Osteoblast (primary cell): Measurements from ENCODE around the gene XCL2. TPM values are rescaled to one million over a fixed set of nuclear protein-coding genes. Genes with fewer than 3 reads are reported as not detected.
"Not testable (repeated sequence)": the region's sequence is repeated elsewhere in the genome, so short reads cannot be mapped to it uniquely, and the experiment has no call there.

Experiments
- DNase-seq: peaks from one replicate; pipeline ENCODE4 v3.0.0; 2011; ENCODE audit warnings: low spot score, mixed read lengths; ENCODE audit not compliant: insufficient read length; ENCODE audit errors: missing footprints
- H2AFZ ChIP-seq: 2 replicates; pipeline ENCODE4 v1.6.0; 2011; ENCODE audit warnings: mild to moderate bottlenecking, low read length
- H3K27ac ChIP-seq: 2 replicates; pipeline ENCODE4 v1.5.1; 2011; ENCODE audit warnings: mild to moderate bottlenecking, low read depth, low read length, moderate library complexity
- H3K27me3 ChIP-seq: 2 replicates; pipeline ENCODE4 v1.6.0; 2012; ENCODE audit warnings: mild to moderate bottlenecking, control low read depth, inconsistent platforms, low read length, moderate library complexity; ENCODE audit not compliant: insufficient read depth
- H3K36me3 ChIP-seq: 2 replicates; pipeline ENCODE4 v1.5.1; 2011; ENCODE audit warnings: mild to moderate bottlenecking, low read length, control low read depth, moderate library complexity; ENCODE audit not compliant: insufficient read depth
- H3K4me1 ChIP-seq: 2 replicates; pipeline ENCODE4 v1.5.1; 2011; ENCODE audit warnings: mild to moderate bottlenecking, low read length, control low read depth, moderate library complexity; ENCODE audit not compliant: insufficient read depth
- H3K4me2 ChIP-seq: 2 replicates; pipeline ENCODE4 v1.6.0; 2011; ENCODE audit warnings: mild to moderate bottlenecking, low read length; ENCODE audit not compliant: insufficient read depth
- H3K4me3 ChIP-seq: fragments of 200-600 bp; sonication (generic); 3 replicates; pipeline ENCODE4 v1.5.1; 2012; ENCODE audit warnings: mild to moderate bottlenecking, low read length, inconsistent platforms; ENCODE audit not compliant: insufficient read depth
- H3K79me2 ChIP-seq: 2 replicates; pipeline ENCODE4 v1.6.0; 2012; ENCODE audit warnings: mild to moderate bottlenecking, low read length, control low read depth, inconsistent platforms; ENCODE audit not compliant: insufficient read depth
- H3K9me3 ChIP-seq: 2 replicates; pipeline ENCODE4 v1.5.1; 2011; ENCODE audit warnings: low read depth, low read length, control low read depth
- H4K20me1 ChIP-seq: 2 replicates; pipeline ENCODE4 v1.6.0; 2012; ENCODE audit warnings: mild to moderate bottlenecking, low read length, control low read depth; ENCODE audit not compliant: insufficient read depth
- total RNA-seq: library from RNA; depleted of rRNA; stranded (reverse); fragments of >200 nt; gene quantifications from 2 replicates; pipeline ENCODE4 v1.2.3, GENCODE V29; 2012
- TF ChIP-seq, protein P1 (sequence below): IDR thresholded peaks from 2 replicates; pipeline ENCODE4 v1.5.1; 2011; ENCODE audit warnings: mild to moderate bottlenecking, low read depth, low read length, moderate library complexity; ENCODE audit errors: extremely low read depth

XCL2 gene
- total RNA-seq, 1 donor, result not detected

DNA sequence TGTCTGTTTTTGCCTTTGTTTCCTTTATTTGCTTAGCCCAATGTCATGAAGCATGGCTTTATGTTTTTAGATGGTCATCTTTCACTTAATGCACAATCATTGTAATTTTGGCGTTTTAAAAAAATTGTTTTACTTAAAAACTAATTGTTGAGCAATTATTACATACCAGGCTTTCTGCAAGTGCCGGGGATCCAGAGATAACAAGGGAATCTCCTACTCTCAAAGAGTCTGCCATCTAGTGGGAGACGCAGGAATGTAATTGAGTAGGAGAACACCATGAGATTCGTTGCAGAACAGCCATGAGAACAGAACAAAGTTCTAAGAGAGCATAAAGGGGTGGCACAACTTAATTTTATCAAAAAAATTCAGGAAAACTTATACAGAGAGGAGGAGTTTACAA lies 30.4 kb upstream of the XCL2 start:
- H3K4me2 ChIP-seq, H3K4me1 ChIP-seq, H4K20me1 ChIP-seq, H3K9me3 ChIP-seq, H2AFZ ChIP-seq, H3K27me3 ChIP-seq, H3K27ac ChIP-seq, DNase-seq, H3K36me3 ChIP-seq, H3K79me2 ChIP-seq, H3K4me3 ChIP-seq: not testable (repeated sequence)
- TF ChIP-seq, protein P1, sequence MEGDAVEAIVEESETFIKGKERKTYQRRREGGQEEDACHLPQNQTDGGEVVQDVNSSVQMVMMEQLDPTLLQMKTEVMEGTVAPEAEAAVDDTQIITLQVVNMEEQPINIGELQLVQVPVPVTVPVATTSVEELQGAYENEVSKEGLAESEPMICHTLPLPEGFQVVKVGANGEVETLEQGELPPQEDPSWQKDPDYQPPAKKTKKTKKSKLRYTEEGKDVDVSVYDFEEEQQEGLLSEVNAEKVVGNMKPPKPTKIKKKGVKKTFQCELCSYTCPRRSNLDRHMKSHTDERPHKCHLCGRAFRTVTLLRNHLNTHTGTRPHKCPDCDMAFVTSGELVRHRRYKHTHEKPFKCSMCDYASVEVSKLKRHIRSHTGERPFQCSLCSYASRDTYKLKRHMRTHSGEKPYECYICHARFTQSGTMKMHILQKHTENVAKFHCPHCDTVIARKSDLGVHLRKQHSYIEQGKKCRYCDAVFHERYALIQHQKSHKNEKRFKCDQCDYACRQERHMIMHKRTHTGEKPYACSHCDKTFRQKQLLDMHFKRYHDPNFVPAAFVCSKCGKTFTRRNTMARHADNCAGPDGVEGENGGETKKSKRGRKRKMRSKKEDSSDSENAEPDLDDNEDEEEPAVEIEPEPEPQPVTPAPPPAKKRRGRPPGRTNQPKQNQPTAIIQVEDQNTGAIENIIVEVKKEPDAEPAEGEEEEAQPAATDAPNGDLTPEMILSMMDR, result peak; percentile 22

DNA sequence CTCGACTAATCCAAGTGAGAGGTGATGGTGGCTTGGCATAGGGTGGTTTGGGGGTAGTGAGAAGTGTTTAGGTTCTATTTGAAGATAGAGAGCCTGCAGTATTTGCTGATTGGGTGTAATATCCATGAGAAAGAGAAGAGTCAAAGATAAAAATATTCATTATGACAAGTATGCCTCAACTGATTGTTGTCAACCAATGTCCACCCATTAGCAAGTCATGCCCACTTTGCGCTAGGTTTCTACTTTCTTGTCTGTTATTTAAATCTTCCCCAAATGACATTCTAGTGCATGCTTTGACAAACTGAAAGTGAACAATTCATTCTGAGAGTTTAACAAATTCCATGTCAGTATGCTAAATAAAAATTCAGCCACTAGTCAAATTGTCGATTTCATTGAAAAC lies 28.8 kb upstream of the XCL2 start:
- TF ChIP-seq, protein P1, result no peak
- Histone ChIP-seq H3K4me1 (no peaks in the 10 kb centered on the region), H3K27me3 (no peaks in the 10 kb centered on the region), H3K9me3 (no peaks in the 10 kb centered on the region), H4K20me1 (no peaks in the 10 kb centered on the region), H3K4me3 (no peak overlapping the region), H3K36me3 (no peaks in the 10 kb centered on the region), H3K79me2 (no peaks in the 10 kb centered on the region), H3K4me2 (no peak overlapping the region), H2AFZ (no peak overlapping the region), H3K27ac (no peak overlapping the region)
- DNase-seq, result no peak

DNA sequence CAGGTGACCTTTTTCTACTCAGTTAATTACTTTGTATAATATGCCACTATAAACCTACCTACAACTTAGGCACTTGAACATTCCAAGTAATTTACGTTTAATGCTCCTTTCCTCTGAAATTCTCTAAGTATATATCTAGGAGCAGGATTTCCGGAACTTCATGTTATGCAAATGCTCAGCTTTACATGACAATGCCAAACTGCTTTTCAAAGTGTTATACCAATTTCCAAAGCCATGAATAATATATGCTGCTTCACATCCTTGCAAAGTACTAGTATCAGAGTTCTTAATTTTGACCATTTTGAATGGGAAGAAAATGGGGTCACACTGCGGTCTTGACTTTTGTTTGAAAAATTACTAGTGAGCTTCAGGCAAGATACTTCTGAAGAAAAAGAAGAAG lies 26.9 kb upstream of the XCL2 start:
- Histone ChIP-seq H3K4me3 (no peak overlapping the region), H3K4me2 (no peak overlapping the region), H3K27me3 (no peaks in the 10 kb centered on the region), H3K36me3 (no peaks in the 10 kb centered on the region), H3K79me2 (no peaks in the 10 kb centered on the region), H3K9me3 (no peaks in the 10 kb centered on the region), H3K27ac (no peak overlapping the region), H2AFZ (no peak overlapping the region), H3K4me1 (no peaks in the 10 kb centered on the region), H4K20me1 (no peaks in the 10 kb centered on the region)
- TF ChIP-seq, protein P1, result no peak
- DNase-seq, result peak; percentile 50

DNA sequence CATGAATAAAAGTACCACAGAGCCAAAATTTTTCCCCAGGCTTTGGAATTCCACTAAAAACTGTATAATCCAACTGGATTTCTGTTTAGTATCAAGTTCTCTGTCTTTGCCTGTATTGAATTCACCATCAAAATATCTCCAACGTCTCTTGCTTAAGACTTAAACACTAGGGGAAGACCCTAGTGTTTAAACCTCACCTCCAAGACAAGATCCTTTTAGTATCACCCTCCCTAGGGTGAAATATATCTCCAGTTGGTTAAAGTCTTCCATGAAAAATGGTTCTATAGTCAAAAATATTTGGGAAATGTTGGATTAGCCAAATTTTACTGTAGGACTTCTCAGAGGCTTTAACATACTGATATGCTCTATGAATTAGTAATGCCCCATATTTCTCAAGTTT lies 24.5 kb upstream of the XCL2 start:
- H3K4me1 ChIP-seq, result no peaks in the 10 kb centered on the region
- no peaks in the 10 kb centered on the region for H3K27me3 ChIP-seq
- no peak overlapping the region for H3K4me2 ChIP-seq
- no peaks in the 10 kb centered on the region for H3K36me3 ChIP-seq
- no peaks in the 10 kb centered on the region for H4K20me1 ChIP-seq
- no peak overlapping the region for H2AFZ ChIP-seq
- H3K4me3 ChIP-seq, result no peak overlapping the region
- no peaks in the 10 kb centered on the region for H3K79me2 ChIP-seq
- TF ChIP-seq, protein P1, result no peak
- no peak for DNase-seq
- no peaks in the 10 kb centered on the region for H3K9me3 ChIP-seq
- H3K27ac ChIP-seq, result no peak overlapping the region
